OCI-LY1 (cell line): ENCODE measurements around the gene MAN1B1.
A peak's percentile ranks its signal among the peaks of the same experiment; 100 is the strongest.

Experiments
- H2AFZ ChIP-seq: fragments of 200-600 bp; sonication (generic), shearing (Covaris generic); 2 replicates; pipeline ENCODE4 v1.6.0; 2014; ENCODE audit warnings: antibody characterized with exemption, mild to moderate bottlenecking, low read length
- H3F3A ChIP-seq: fragments of 200-600 bp; sonication (generic), shearing (Covaris generic); 2 replicates; pipeline ENCODE4 v1.6.0; 2014; ENCODE audit warnings: mild to moderate bottlenecking, antibody characterized with exemption, low read length, moderate library complexity; ENCODE audit not compliant: insufficient read depth
- H3K27ac ChIP-seq: fragments of 200-600 bp; sonication (generic); 2 replicates; pipeline ENCODE4 v1.5.1; 2014; ENCODE audit warnings: low read length, mixed run types, mild to moderate bottlenecking, low read depth; ENCODE audit not compliant: poor library complexity, severe bottlenecking
- H3K27me3 ChIP-seq: fragments of 200-600 bp; sonication (generic); 2 replicates; pipeline ENCODE4 v1.6.0; 2014; ENCODE audit warnings: antibody characterized with exemption, mild to moderate bottlenecking, low read length, moderate library complexity; ENCODE audit not compliant: insufficient read depth
- H3K36me3 ChIP-seq: fragments of 200-600 bp; sonication (generic); 2 replicates; pipeline ENCODE4 v1.6.1; 2014; ENCODE audit warnings: mild to moderate bottlenecking, antibody characterized with exemption, low read length, moderate library complexity, mixed read lengths; ENCODE audit not compliant: insufficient read depth
- H3K4me1 ChIP-seq: fragments of 200-600 bp; sonication (generic); 2 replicates; pipeline ENCODE4 v1.5.1; 2014; ENCODE audit warnings: mild to moderate bottlenecking, low read length, moderate library complexity; ENCODE audit not compliant: insufficient read depth, severe bottlenecking
- H3K4me2 ChIP-seq: fragments of 200-600 bp; sonication (generic), shearing (Covaris generic); 2 replicates; pipeline ENCODE4 v1.6.1; 2014; ENCODE audit warnings: low read length
- H3K4me3 ChIP-seq: fragments of 200-600 bp; sonication (generic); 2 replicates; pipeline ENCODE4 v1.5.1; 2014; ENCODE audit warnings: low read length, low read depth, mild to moderate bottlenecking, mixed read lengths; ENCODE audit not compliant: poor library complexity, severe bottlenecking
- H3K79me2 ChIP-seq: fragments of 200-600 bp; shearing (Covaris generic); 2 replicates; pipeline ENCODE4 v1.6.1; 2016; ENCODE audit warnings: mixed run types, low read length, mixed read lengths; ENCODE audit not compliant: insufficient read depth
- H3K9ac ChIP-seq: fragments of 200-600 bp; sonication (generic), shearing (Covaris generic); 2 replicates; pipeline ENCODE4 v1.6.1; 2014; ENCODE audit warnings: mild to moderate bottlenecking, low read length, mixed read lengths
- H3K9me2 ChIP-seq: fragments of 200-600 bp; sonication (generic), shearing (Covaris generic); 2 replicates; pipeline ENCODE4 v1.6.1; 2014; ENCODE audit warnings: low read depth, mild to moderate bottlenecking, low read length, mixed read lengths
- H3K9me3 ChIP-seq: fragments of 200-600 bp; shearing (Covaris generic); 2 replicates; pipeline ENCODE4 v1.6.1; 2014; ENCODE audit warnings: low read length, mixed read lengths
- H4K20me1 ChIP-seq: fragments of 200-600 bp; sonication (generic), shearing (Covaris generic); 2 replicates; pipeline ENCODE4 v1.6.0; 2016; ENCODE audit warnings: mild to moderate bottlenecking, low read length; ENCODE audit not compliant: insufficient read depth
- CTCF ChIP-seq: fragments of 200-600 bp; sonication (generic), shearing (Covaris generic); IDR thresholded peaks from 2 replicates; pipeline ENCODE4 v1.5.1; 2017; ENCODE audit warnings: mild to moderate bottlenecking, antibody characterized with exemption, low read length, moderate library complexity, mixed read lengths
- EZH2 ChIP-seq: fragments of 200-600 bp; sonication (generic), shearing (Covaris generic); IDR thresholded peaks from 2 replicates; pipeline ENCODE4 v1.8.0; 2017; ENCODE audit warnings: borderline replicate concordance, mixed run types, mild to moderate bottlenecking, antibody characterized with exemption, low read length, moderate library complexity, mixed read lengths

MAN1B1 gene

GRCh38 chr9:137048655-137049543 is 37.9 kb upstream of the MAN1B1 start:
- H3K4me2 ChIP-seq = no peak overlapping the region

GRCh38 chr9:137049544-137050449 is 37.0 kb upstream of the MAN1B1 start:
- Histone ChIP-seq H3K27ac (no peak overlapping the region), H3K79me2 (no peaks in the 10 kb centered on the region), H3F3A (no peaks in the 10 kb centered on the region), H4K20me1 (no peaks in the 10 kb centered on the region), H2AFZ (no peak overlapping the region), H3K4me2 (no peak overlapping the region), H3K9me3 (no peaks in the 10 kb centered on the region), H3K4me3 (no peak overlapping the region), H3K27me3 (peaks cover 11% of the 10 kb centered on the region), H3K4me1 (peaks cover 11% of the 10 kb centered on the region), H3K9ac (no peak overlapping the region), H3K36me3 (no peaks in the 10 kb centered on the region), H3K9me2 (no peaks in the 10 kb centered on the region)
- TF ChIP-seq EZH2 (no peak), CTCF (peak; percentile 52; the same call in 1 of the 2 replicates)

More at GRCh38 chr9:137048655-137049543, 37.9 kb upstream of the MAN1B1 start:
- no peaks in the 10 kb centered on the region for H4K20me1 ChIP-seq
- H2AFZ ChIP-seq = no peak overlapping the region
- no peaks in the 10 kb centered on the region for H3K79me2 ChIP-seq
- H3K4me3 ChIP-seq = no peak overlapping the region
- no peaks in the 10 kb centered on the region for H3K9me3 ChIP-seq
- H3K36me3 ChIP-seq = no peaks in the 10 kb centered on the region
- H3K4me1 ChIP-seq = peaks cover 11% of the 10 kb centered on the region
- no peaks in the 10 kb centered on the region for H3K9me2 ChIP-seq
- no peak overlapping the region for H3K27ac ChIP-seq
- H3K27me3 ChIP-seq = peaks cover 12% of the 10 kb centered on the region; the same call in 1 of the 2 replicates
- no peak overlapping the region for H3K9ac ChIP-seq
- no peak for TF ChIP-seq CTCF
- TF ChIP-seq EZH2 = no peak
- no peaks in the 10 kb centered on the region for H3F3A ChIP-seq

- Histone ChIP-seq H3K9ac (no peak overlapping the region), H3K4me2 (no peak overlapping the region), H3K4me3 (no peak overlapping the region), H3K36me3 (no peaks in the 10 kb centered on the region), H3K9me2 (no peaks in the 10 kb centered on the region), H3K27me3 (peaks cover 7% of the 10 kb centered on the region), H3K79me2 (no peaks in the 10 kb centered on the region), H2AFZ (no peak overlapping the region), H3F3A (no peaks in the 10 kb centered on the region), H3K27ac (no peak overlapping the region), H3K4me1 (peaks cover 11% of the 10 kb centered on the region), H4K20me1 (no peaks in the 10 kb centered on the region), H3K9me3 (no peaks in the 10 kb centered on the region)
- no peak for TF ChIP-seq CTCF
- no peak for TF ChIP-seq EZH2
Observed at GRCh38 chr9:137050570-137050969, 36.2 kb upstream of the MAN1B1 start.
